ENCODE measurements around the gene BANF2. TPM values are rescaled to one million over a fixed set of nuclear protein-coding genes. Genes with fewer than 3 reads are reported as not detected.
A peak's percentile ranks its signal among the peaks of the same experiment; 100 is the strongest.

BANF2 gene
- total and polyA plus RNA-seq, 2 of the 13 experiments (the other 11 are each of a cell fraction or from before 2014, with no cell fraction given), result 0.35 TPM; not detected in 1

GRCh38 chr20:17690144-17690543 lies 9.6 kb upstream of the BANF2 start:
- in situ Hi-C loops (cut with HindIII; ENCODE audit: extremely low pct_ligation_motif_present, low pct_unique_long_range_greater_than_20kb) (no loop called here), intact Hi-C loops (cut with micrococcal nuclease; ENCODE audit: unreplicated experiment) (no loop called here)
- Histone ChIP-seq H3K9ac (ENCODE audit: insufficient read depth, low read depth, low read length) (no peak overlapping the region), H3K27me3 (ENCODE audit: control insufficient read depth in 1 of 2, insufficient read depth in 2 of 2, low read length in 2 of 2) (peaks cover 2 to 69% of the 10 kb centered on the region in 2 experiments; a peak in 4 of 5 replicates), H4K20me1 (ENCODE audit: insufficient read depth, low read length) (no peaks in the 10 kb centered on the region), H3K4me2 (ENCODE audit: low read depth, low read length) (no peak overlapping the region), H3K4me1 (ENCODE audit: insufficient read depth, low read length) (peaks cover 2% of the 10 kb centered on the region), H3K36me3 (replicated peaks in 1 of 2; ENCODE audit: control insufficient read depth in 1 of 2, insufficient read depth in 2 of 2, low read length in 2 of 2) (no peaks in the 10 kb centered on the region), H3K9me3 (ENCODE audit: low read length) (peaks cover 22% of the 10 kb centered on the region; the same call in 1 of the 2 replicates), H3K27ac (ENCODE audit: extremely low read length, insufficient read depth, low read length) (no peak overlapping the region), H3K79me2 (ENCODE audit: insufficient read depth, low read length) (no peaks in the 10 kb centered on the region), H3K4me3 (replicated peaks in 1 of 3; ENCODE audit: insufficient read depth in 1 of 3, low read depth in 2 of 3, low read length in 3 of 3) (no peak overlapping the region), H2AFZ (ENCODE audit: low read length) (no peak overlapping the region)
- DNase-seq (ENCODE audit: low spot score), result no peak
- POLR2A ChIA-PET, result interaction anchor here (0.9 kb wide), 1 partner anchor 8 kb away, joined by 4 read pairs; the partner anchor contains the start of gene RRBP1
- no peak for FAIRE-seq
- no peak for ATAC-seq
- 54% methylated on average over 2 of the region's 2 CpGs for WGBS (ENCODE audit: low lambda C conversion rate)
- CTCF ChIA-PET (ENCODE audit: low intra/inter-chr PET ratio, low total read pairs), result no interaction called here
- no TSS peak for BruUV-seq (replicated peaks)
- TF ChIP-seq, protein P1, sequence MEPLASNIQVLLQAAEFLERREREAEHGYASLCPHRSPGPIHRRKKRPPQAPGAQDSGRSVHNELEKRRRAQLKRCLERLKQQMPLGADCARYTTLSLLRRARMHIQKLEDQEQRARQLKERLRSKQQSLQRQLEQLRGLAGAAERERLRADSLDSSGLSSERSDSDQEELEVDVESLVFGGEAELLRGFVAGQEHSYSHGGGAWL (CRISPR knock-in tag; IDR thresholded peaks at IDR 0.05), result no peak
- TF ChIP-seq ARID3A (IDR thresholded peaks at IDR 0.05; ENCODE audit: low read depth, low read length), result no peak
- peak; percentile 98 for TF ChIP-seq ZNF382 (CRISPR knock-in tag; IDR thresholded peaks at IDR 0.05; ENCODE audit: borderline replicate concordance)

- no peak overlapping the region for H3K4me3 ChIP-seq (replicated peaks in 1 of 3; ENCODE audit: insufficient read depth in 1 of 3, low read depth in 2 of 3, low read length in 3 of 3)
- H3K27ac ChIP-seq (ENCODE audit: extremely low read length, insufficient read depth, low read length), result no peak overlapping the region
- H3K36me3 ChIP-seq (replicated peaks in 1 of 2; ENCODE audit: control insufficient read depth in 1 of 2, insufficient read depth in 2 of 2, low read length in 2 of 2), result no peaks in the 10 kb centered on the region
- intact Hi-C loops (cut with micrococcal nuclease; ENCODE audit: unreplicated experiment), result no loop called here
- H3K9me3 ChIP-seq (ENCODE audit: low read length), result peaks cover 15% of the 10 kb centered on the region; the same call in 1 of the 2 replicates
- in situ Hi-C loops (cut with HindIII; ENCODE audit: extremely low pct_ligation_motif_present, low pct_unique_long_range_greater_than_20kb), result no loop called here
- no peak for FAIRE-seq
- no peaks in the 10 kb centered on the region for H4K20me1 ChIP-seq (ENCODE audit: insufficient read depth, low read length)
- DNase-seq (ENCODE audit: low spot score), result no peak
- no peaks in the 10 kb centered on the region for H3K4me1 ChIP-seq (ENCODE audit: insufficient read depth, low read length)
- ATAC-seq, result no peak
- TF ChIP-seq ZNF7 (CRISPR knock-in tag; IDR thresholded peaks at IDR 0.05), result no peak
- TF ChIP-seq MAFK (conservative IDR thresholded peaks at IDR 0.05 in 1 of 2, IDR thresholded peaks at IDR 0.05 in 1 of 2; ENCODE audit: low read length in 2 of 2), result peak; percentile 65 to 76
- TF ChIP-seq MAFF (IDR thresholded peaks at IDR 0.05; ENCODE audit: low read depth, low read length), result peak; percentile 41; the same call in 1 of the 2 replicates
- no peak overlapping the region for H3K9ac ChIP-seq (ENCODE audit: insufficient read depth, low read depth, low read length)
- no TSS peak for BruUV-seq (replicated peaks)
- H3K4me2 ChIP-seq (ENCODE audit: low read depth, low read length), result no peak overlapping the region
- WGBS (ENCODE audit: low lambda C conversion rate), result 15% methylated on average over 2 of the region's 2 CpGs
- ChIA-PET CTCF (ENCODE audit: low intra/inter-chr PET ratio, low total read pairs) (no interaction called here), POLR2A (interaction anchor here (1.3 kb wide), 1 partner anchor 9 kb away, joined by 4 read pairs; the partner anchor contains the start of gene RRBP1)
- H2AFZ ChIP-seq (ENCODE audit: low read length), result no peak overlapping the region
- H3K27me3 ChIP-seq (ENCODE audit: control insufficient read depth in 1 of 2, insufficient read depth in 2 of 2, low read length in 2 of 2), result peaks cover 2 to 57% of the 10 kb centered on the region in 2 experiments; a peak in 4 of 5 replicates
- H3K79me2 ChIP-seq (ENCODE audit: insufficient read depth, low read length), result no peaks in the 10 kb centered on the region
Observed at GRCh38 chr20:17691758-17692157, 8.0 kb upstream of the BANF2 start.

All from HepG2 (cell line).